Testis (tissue), 2 donors: ENCODE data around the gene JMJD6.

Experiments
- CTCF ChIP-seq, 3 experiments: fragments of 450-650 bp in 2 of 3; fragments of 200-600 bp in 1 of 3; sonication (generic) in 1 of 3; IDR thresholded peaks; one replicate each; pipeline ENCODE4 v1.5.1; 2016 to 2019; ENCODE audit warnings: antibody characterized with exemption in 3 of 3, mild to moderate bottlenecking in 2 of 3, moderate library complexity in 1 of 3
- POLR2A ChIP-seq: fragments of 450-650 bp; IDR thresholded peaks from one replicate; pipeline ENCODE4 v1.6.1; 2017; ENCODE audit warnings: antibody characterized with exemption, mild to moderate bottlenecking, moderate library complexity

DNA sequence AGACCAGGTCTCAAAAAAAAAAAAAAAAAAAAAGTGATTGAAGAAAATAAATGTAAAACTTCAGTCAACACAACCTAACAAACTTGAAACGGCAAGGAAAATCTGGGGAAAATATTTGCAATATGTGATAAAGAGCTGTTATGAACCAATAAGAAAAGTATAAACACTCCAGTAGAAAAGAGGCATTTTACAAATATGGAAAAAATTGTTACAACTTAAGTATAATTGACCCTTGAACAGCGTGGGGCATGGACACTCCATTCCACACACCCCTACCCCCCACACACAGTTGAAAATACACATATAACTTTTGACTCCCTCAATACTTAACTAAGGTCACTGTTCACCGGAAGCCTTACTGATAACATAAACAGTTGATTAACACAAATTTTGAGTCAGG is 32.2 kb upstream of the JMJD6 start:
- TF ChIP-seq CTCF (IDR thresholded peaks at IDR 0.05) (no peak), POLR2A (no peak)
